AG09309 (cell line): ENCODE data around the gene FOXP1.

Experiments used
- DNase-seq: peaks from one replicate; pipeline ENCODE4 v3.0.0-alpha.2; 2010; ENCODE audit warnings: low read depth
- H3K4me3 ChIP-seq: 2 replicates; pipeline ENCODE4 v1.5.1; 2011; ENCODE audit warnings: mild to moderate bottlenecking, low read depth, low read length, moderate library complexity; ENCODE audit not compliant: control insufficient read depth
- CTCF ChIP-seq: IDR thresholded peaks from 2 replicates; pipeline ENCODE4 v1.5.1; 2011; ENCODE audit warnings: mild to moderate bottlenecking, low read depth, low read length, inconsistent platforms; ENCODE audit not compliant: insufficient read depth, control insufficient read depth; ENCODE audit errors: missing control alignments

Gene FOXP1

GRCh38 chr3:71185733-71186455 is 397.6 kb downstream of the FOXP1 start:
- no peak overlapping the region for H3K4me3 ChIP-seq
- no peak for DNase-seq
- TF ChIP-seq CTCF, result no peak

DNA sequence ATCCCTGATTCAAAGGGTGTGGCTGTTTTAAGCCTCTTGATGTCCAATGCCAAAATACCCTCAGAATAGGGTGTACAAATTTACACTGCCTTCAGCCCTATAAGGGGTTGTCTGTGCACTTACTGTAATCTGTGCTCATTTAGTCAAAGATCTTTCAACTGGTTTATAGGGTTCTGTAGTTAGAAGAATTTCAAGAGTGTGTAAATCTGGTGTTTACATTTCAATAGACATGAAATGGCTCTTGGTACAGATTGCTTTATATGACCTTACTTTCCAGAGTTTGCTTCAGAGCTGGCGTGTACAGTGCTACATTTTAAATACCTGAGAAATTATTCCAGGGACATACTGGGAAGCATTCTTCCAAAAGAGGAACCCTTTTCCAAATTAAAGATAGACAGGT is 399.3 kb downstream of the FOXP1 start:
- no peak overlapping the region for H3K4me3 ChIP-seq
- no peak for TF ChIP-seq CTCF
- DNase-seq, result no peak

- no peak for DNase-seq
- H3K4me3 ChIP-seq, result no peak overlapping the region
- no peak for TF ChIP-seq CTCF
Observed at GRCh38 chr3:71183549-71183948, 400.0 kb downstream of the FOXP1 start.

DNA sequence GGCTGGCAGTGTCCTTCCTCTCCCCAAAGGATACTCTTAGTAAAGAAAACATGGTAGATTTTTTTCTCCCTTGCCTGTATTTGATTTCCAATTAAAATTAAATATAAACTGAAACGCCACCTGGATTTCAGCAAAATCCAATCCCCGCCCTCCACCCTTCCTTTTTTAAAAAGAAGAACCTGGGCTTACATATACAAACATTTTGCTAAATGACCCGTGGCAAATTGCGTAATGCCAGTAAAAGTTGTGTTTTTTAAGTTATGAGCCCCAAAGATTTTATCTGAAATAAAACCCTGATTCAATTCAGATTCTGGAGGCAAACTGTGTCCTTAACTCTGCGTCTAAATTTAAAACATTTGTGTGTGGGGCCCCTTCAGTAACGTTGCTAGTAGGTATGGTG is 403.0 kb downstream of the FOXP1 start:
- no peak overlapping the region for H3K4me3 ChIP-seq
- no peak for DNase-seq
- no peak for TF ChIP-seq CTCF

- no peak overlapping the region for H3K4me3 ChIP-seq
- TF ChIP-seq CTCF, result no peak
- no peak for DNase-seq
Observed at GRCh38 chr3:71177375-71177774, 406.2 kb downstream of the FOXP1 start.

DNA sequence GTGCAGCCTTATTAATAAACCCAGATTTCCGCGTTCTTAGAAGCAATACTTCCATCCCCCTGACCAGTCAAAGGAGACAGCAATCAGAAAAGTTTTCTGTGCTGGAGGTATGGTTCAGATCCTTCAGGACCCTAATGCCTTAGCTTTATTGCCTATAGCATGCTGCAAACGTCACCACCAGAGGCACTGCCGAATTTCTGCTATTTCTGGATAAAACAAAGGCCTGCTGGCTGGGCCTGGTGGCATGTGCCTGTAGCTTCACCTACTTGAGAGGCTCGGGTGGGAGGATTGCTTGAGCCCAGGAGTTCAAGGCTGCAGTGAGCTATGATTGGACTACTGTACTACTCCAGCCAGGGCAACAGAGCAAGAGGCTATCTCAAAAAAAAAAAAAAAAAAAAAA is 407.2 kb downstream of the FOXP1 start:
- no peak for DNase-seq
- no peak overlapping the region for H3K4me3 ChIP-seq
- TF ChIP-seq CTCF, result no peak
